HL-60/S4 (cell line): ENCODE measurements around the gene PACRG.
"Not testable (repeated sequence)": the region's sequence is repeated elsewhere in the genome, so short reads cannot be mapped to it uniquely, and the experiment has no call there.

ENCODE experiments used
- in situ Hi-C: fragments of 300-500 bp; cut with MboI; formaldehyde crosslinking; loops from 2 replicates; pipeline ENCODE4 v1.14.3; 2022; ENCODE audit warnings: low sequenced_read_pairs

The PACRG gene

DNA sequence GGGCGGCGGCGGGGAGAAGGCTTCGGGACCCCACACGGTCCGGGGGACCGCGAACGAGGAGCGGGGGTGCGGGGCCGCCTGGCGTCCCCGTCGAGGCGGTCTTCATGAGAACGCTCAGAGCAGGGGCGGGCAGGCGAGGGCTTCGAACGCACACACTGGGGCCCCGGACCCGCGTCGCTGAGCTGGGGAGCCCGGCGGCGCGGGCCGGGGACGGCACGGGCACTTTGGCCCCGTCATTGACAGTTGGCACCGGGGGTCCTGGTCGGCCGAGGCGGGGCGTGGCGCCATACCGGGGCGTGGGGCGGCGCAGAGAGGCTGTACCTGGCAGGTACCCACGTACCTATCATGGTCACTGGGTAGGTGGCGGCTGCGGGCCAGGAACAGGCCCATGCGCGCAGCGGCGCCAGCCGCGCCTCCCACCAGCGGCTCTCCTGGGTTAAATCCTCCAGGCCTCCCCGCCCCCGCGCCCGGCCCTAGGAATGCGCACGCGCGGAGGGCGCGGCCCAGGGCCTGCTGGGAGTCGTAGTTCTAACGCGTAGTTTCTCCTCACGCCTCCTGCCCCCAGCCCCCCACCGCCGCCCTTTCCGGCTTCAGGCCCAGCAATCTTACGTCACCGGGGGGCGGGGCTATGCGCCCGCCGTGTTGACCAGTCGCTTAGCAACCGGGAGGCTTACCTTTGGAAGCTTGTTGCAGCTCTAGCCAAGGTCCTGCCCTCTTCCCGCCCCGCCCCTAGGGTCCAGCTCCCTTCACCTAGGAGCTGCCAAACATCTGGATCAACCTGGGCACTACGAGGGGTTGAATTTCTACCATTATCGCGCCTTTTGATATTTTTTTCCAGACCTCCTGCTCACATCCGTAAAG lies at the start of gene PACRG, which contains the start of gene PRKN:
PACRG (plus strand) TSS at position 653 of the 861 bp plus-strand sequence.
PRKN (minus strand) TSS at position 445 of the 861 bp plus-strand sequence.
- in situ Hi-C loops, result no loop called here

DNA sequence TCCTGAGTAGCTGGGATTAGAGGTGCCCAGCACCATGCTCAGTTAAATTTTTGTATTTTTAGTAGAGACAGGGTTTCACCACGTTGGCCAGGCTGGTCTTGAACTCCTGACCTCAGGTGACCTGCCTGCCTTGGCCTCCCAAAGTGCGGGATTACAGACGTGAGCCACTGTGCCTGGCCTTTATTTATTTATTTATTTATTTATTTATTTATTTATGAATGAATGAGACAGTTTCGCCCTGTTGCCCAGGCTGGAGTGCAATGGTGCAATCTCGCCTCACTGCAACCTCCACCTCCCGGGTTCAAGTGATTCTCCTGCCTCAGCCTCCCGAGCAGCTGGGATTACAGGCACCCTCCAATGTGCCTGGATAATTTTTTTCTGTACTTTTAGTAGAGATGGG lies 48.9 kb upstream of the PACRG start:
- in situ Hi-C loops, result not testable (repeated sequence)

DNA sequence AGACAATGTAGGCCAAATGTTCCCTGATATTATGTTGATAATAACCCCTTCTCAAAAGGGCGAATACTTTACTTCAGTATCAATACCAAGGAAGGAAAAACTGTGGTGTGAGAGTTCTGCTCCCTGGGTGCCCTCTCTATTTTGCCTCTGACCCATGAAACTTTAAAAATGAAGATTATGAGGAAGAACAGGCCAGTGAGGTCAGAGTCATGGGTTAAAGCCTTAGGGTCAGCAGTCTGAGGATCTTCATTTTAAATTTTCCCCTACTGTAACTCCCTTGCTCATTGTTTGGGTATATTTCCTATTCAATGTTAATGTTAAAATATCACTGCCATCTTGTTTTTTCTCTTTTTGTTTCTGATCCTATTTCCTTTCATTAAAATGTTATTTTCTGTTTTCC lies 48.1 kb upstream of the PACRG start:
- in situ Hi-C loops, result no loop called here

DNA sequence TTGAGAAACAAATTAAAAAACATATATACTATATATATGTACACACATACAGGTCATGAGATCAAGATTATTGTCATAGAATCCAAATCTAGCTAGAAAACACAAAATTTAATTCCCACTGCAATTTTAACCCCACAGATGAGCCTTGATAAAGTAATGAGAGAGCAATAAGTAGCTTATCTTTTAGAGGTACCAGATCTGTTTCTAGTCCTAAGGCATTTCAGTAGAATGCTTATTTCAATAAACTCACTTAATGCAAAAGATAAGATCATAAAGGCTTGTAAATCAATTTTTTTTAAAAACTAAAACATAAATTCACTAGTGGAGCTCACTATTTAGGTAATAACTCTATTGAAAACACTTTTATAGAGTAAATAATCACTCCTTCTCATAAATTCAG lies 47.4 kb upstream of the PACRG start:
- in situ Hi-C loops, result no loop called here

DNA sequence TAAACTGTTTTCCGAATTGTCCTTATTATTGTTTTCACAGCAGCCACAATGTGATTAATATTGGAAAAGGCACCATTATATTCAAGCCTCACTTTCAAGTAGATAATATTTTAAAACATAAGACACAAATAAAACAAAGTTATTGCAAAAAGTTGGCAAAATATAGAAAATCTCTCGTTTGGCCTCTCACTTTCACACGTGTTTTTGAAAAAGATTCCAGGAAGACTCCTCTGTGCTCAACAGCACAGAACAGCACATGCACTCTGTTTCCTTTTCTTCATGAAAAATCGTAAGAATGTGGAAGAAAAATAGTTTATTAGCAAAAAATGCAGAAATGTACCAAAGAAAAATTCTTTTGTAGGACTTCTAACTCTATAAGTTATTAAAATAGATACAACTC lies 46.9 kb upstream of the PACRG start:
- in situ Hi-C loops, result no loop called here

DNA sequence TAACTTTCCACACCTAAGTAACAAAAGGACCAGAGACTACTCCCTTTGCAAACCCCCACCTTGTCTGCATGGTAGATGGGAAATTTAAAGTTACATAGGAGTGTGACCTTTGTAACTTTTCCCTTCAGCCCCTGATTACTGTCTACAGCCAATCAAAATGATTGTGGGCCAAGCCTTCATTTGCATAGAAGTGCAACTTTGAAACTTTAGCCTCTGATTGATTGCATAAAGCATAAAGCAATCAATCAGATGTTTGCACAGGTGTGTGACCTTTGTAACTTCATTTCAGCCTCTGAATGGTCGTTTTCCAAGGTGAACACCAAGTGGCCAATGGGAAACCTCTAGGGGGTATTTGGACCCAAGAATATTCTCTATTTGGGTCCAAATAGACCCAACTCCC lies 46.3 kb upstream of the PACRG start:
- in situ Hi-C loops, result no loop called here

DNA sequence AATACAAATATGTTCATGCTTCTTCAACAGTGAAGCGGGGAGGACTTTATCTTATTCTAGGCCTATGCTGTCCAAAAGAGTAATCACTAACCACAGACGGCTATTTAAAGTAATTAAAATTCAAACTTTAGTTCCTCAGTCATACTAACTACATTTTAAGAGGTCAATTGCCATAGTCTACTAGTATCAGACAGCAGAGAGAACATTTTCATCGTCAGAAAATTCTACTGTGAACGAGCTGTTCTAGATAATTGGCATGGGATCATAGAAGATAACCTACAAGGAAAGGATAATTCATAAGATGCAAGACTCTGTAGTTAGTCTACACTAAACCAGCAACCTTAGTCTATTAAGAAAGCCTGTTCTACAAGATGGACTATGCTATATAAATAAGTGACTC lies 44.6 kb upstream of the PACRG start:
- in situ Hi-C loops, result no loop called here

DNA sequence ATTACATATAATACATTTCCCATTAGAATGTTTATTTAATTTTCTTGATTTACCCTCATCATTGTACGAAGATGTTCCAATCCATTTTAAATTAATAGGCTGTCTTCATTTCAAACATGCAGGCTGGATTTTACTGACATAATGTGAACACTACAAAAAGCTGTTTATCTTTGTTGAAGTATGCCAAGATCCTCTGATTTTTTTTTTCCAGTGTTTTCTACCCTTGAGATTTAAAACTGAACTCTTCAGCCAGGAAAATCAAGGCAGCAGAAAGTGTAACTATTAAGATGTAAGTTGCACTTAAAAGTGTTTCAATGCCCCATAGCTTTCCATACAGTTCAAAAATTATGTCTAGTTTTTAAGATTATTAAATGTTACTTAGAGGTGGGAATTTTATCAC lies 43.7 kb upstream of the PACRG start:
- in situ Hi-C loops, result no loop called here

DNA sequence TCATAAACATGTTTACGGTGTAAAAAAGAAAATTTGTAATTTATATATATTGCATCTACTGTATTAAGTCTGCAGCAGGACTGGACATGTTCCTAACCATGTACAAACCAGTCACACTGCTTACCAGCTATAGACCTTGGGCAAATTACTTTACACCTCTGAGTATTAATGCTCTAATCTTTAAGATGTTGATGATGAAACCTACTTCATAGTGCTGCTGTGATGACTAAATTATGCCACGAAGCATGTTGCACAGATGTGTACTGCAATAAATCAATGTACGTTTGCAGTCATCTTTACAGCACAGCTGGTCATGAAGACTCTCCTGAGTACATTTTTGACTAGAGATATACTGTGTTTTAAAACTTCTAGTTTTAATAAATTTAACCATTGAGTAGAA lies 42.8 kb upstream of the PACRG start:
- in situ Hi-C loops, result no loop called here

DNA sequence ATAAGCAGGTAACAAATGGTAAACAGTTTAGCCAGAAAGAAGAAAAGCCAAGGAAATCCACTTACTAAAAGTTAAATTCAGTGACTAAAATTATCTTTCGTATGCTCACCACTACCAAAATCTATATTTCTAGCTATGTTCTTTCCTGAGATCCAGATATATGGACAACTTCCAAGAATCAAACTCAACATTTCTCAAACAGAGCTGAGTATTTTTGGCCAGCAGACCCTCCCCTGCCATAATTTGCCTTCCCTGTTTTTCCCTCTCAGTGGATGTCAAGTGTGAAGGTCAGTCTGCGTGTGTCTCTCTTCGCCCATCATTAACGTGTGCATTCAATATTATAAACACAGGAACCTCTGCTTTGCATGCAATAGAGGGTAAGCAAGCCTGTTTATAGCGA lies 42.2 kb upstream of the PACRG start:
- in situ Hi-C loops, result no loop called here

DNA sequence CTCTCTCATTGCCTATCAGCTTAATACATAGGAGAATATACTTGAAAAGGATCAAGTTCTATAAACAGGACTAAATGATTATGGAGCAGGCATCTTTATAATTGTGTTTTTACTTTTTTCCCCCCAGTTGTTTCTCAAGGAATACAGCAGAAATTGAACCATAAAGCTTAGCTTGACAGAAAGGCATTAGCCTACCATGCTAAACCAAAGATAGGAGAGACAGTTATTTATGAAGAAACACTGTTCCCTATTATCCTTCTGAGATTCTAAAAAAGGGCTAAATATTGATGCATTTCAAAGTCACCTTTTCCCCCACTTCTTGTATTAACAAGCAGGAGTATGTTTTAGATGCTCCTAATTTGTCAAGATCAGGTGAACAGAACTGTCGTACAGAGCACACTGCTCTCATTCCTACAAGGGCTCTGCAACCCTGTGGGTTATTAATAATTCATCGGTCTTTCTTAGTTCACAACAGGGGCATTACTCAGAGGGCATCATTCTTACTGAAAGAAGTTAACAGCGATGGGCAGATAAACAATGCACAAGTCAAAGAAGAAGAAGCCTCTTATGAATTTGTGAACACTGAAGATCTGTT lies 38.9 kb upstream of the PACRG start:
- in situ Hi-C loops, result no loop called here

DNA sequence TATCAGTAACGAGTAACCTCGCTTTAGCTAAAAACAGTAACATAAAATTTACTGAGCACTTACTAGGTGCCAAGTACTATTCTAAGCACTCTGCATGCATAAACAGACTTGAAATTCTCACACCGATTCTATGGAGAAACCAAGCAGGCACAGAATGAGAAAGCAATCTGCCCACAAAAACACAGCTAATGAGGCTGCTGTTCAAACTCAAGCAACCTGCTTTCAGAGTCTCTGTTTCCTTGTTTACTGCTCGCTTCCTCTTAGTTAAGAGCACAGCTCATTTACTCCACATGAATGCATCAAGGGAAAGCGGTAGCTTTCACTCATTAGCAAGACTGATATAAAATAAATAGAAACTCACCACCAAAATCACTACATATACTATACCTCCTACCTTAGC lies 37.6 kb upstream of the PACRG start:
- in situ Hi-C loops, result no loop called here

DNA sequence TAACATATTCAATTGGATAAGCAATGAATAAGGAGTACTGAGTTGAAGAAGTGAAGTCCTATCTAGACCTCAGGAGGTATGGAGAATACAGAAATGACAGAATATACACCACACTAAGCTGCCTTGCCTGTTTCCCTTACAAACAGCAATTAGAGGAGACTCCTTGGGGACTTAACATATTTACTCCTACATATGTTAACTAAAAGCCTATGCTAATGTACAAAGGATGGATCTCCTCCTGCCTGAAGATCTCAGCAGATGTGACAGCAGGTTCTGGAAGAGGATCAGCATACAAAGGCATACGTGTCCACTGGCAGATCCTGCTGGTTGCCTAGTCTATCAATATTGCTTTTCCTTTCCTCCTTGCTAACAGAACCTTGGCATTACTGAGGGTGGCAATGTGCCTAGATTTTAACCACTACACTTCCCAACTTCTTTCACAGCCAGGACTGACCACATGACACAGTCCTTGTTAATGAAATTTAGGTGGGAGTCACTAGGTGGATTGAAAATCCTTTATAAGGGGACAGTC lies 29.8 kb upstream of the PACRG start:
- in situ Hi-C loops, result no loop called here

DNA sequence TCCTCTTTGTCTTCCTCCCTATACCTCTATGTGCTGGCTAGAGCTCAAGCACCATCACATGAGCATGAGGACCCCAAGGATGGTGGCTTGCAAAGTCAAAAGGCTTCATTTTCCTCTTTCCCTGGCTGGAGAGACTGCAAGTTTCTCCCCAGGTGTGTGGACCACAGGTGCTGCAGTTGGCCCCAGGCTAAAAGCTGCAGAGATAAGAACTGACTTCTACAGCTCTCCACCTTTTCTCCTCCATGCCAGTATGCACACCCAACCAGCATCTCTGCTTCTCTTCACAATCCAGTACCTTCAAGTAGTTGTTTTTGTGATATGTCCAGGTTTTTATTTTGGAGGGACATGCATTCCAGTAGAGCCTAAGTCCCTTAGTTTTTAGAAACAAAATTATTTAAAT lies 29.3 kb upstream of the PACRG start:
- in situ Hi-C loops, result no loop called here

DNA sequence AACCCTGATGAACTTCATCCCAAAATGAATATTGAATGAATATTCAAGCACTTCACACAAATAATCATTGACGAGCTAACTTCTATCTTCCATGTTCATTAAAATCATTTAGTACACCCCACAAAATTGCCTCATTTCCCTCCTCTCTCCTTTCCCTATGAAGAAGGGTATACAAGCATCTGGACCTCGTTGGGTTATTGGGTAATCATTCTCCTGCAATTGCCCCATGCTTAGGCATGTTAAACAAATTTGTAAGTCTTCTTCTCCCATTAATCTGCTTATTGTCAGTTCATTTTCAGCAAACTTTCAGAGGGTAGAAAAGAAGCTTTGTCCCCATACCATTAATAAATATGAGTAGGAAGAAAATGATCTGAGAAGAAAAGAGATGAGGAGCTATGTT lies 27.8 kb upstream of the PACRG start:
- in situ Hi-C loops, result no loop called here

DNA sequence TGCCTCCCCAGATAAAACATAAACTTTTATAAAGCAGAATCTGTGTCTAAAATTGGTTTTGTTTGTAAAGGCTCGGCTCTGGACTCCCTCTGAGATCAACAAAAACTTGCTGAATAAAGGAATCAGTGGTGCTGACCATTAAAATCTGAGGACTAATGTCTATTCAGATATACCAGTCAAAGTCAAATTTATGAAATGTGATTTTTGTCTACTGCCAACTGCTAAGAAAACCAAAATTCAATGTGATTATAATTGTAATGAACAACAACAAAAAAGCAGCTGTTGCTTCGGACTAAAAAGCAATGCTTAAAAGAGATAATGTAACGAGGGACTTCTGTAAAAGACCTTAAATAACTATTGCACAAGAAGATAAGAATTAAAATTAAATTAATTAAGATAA lies 26.8 kb upstream of the PACRG start:
- in situ Hi-C loops, result no loop called here

DNA sequence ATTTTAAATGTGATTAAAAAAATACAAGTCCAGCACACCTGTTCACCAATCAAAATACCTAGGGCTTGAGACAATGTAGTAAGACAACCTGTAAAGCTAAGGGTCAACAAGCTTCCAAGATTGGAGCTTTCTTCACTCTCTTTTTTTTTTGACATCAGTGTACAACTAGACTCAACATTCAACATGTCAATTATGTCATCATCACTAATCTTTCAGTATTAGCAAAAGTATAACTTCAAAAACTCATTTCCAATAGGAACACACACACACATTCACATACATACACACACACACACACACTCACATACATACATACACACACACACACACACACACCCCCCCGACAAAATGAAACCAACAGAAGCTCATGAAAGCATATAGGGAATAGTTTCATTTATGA lies 26.2 kb upstream of the PACRG start:
- in situ Hi-C loops, result no loop called here

DNA sequence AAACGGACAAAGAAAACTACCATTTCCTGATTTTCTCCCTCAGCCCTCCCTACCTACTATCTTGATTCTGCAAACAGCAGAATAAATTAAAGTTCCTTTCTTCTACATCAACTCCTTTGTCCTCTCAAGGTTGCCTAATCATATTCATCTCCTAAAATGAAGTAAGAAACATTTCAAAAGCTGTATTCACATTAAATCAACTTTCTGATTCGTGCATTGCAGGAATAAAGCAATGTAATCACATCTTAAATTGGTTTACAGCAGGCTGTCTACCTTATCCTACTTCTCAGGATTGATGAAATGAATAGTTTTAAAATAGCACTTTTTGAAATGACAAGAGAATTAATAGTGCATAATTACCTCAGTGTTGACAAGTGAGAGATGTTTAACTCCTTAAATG lies 25.3 kb upstream of the PACRG start:
- in situ Hi-C loops, result no loop called here

DNA sequence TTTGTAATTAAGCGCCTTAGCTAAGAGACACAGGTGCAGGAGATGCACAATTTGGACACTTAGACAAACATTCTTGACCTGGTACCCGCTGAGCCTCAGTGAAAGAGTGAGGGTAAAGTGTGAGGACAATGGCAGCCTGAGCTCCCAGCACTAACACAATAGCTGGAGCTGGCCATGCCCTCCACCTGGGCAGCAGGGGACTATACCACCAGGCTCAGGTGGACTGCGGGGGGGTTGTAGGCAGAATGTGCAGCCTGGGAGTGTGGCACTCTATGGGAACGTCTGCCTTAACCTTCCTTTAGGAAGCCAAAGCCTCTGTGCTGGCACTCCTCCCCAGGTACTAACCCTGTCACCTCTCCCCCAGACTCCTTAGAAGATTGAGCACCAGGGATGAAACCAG lies 23.8 kb upstream of the PACRG start:
- in situ Hi-C loops, result no loop called here

DNA sequence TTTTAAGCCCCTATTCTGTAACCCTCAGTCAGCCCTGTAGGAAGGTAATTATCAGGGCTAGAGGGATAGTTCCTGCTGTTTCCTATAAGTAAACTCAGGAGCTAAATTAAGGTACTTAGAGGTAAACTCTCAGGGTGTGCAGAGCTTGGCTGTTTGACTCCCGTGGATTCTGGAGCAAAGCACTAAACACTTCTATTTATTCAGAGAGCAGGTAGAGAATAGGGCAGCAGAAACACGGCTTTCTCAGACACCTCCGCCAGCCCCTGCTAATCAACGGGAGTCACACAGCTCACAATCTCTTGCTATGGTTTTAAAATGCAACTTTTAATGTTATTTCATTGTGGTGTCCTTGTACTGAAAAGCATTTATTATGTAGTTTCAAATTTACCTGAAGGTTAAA lies 22.0 kb upstream of the PACRG start:
- in situ Hi-C loops, result no loop called here

DNA sequence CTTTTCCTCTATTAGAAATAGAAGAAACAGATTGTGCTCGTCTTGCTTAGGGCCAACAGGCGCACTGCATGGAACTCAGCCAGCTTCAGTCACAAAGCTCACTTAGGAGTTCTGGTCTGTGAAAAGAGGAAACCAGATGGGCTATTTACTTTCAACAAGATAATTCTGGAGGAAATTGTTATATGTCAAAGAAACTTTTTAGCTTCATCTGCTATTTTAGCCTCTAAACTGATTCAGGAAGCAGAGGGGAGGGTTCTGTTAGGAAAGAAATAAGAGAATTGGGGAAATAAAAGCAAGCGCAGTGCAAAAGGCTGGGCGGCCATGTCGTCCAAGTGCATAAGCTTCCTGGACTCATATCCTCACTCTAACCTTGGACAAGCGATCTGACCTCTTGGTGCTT lies 21.5 kb upstream of the PACRG start:
- in situ Hi-C loops, result no loop called here

DNA sequence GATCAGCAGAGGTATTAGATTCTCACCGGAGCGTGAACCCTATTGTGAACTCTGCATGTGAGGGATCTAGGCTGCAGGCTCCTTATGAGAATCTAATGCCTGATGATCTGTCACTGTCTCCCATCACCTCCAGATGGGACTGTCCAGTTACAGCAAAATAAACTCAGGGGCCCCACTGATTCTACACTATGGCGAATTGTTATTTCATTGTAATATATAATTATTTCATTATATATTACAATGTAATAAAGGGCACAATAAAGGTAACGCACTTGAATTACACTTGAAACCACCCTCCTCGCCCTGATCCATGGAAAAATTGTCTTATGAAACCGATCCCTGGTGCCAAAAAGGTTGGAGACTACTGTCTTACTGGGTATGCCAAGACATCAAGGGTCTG lies 18.8 kb upstream of the PACRG start:
- in situ Hi-C loops, result no loop called here
